Keratinocyte (primary cell): Measurements from ENCODE around the gene CCDC197.

Source experiments
- CTCF ChIP-seq, 3 experiments: IDR thresholded peaks in 1 of 3; conservative IDR thresholded peaks in 1 of 3; optimal IDR thresholded peaks in 1 of 3; 2 replicates in 2 of 3; 3 replicates in 1 of 3; pipeline versions ENCODE3 to v1.5.1; 2011; ENCODE audit warnings: low read length in 3 of 3, mild to moderate bottlenecking in 3 of 3, moderate library complexity in 2 of 3, control low read depth in 1 of 3, inconsistent platforms in 1 of 3; ENCODE audit not compliant: insufficient read depth in 2 of 3; ENCODE audit errors: extremely low read depth in 1 of 3
- EZH2 ChIP-seq: IDR thresholded peaks from one replicate; pipeline ENCODE4 v1.6.1; 2012; ENCODE audit warnings: inconsistent platforms, mild to moderate bottlenecking, low read length, moderate library complexity

- TF ChIP-seq CTCF (optimal IDR thresholded peaks at IDR 0.05 in 1 of 3, IDR thresholded peaks at IDR 0.05 in 1 of 3, conservative IDR thresholded peaks at IDR 0.05 in 1 of 3; ENCODE audit: extremely low read depth in 1 of 3, insufficient read depth in 2 of 3, low read length in 3 of 3) (no peak), EZH2 (no peak)
Observed at GRCh38 chr14:94003397-94003796, 6.3 kb downstream of the CCDC197 start.
